Smooth muscle cell (in vitro differentiated cells): ENCODE results near the gene VEPH1. TPM values are rescaled to one million over a fixed set of nuclear protein-coding genes. Genes with fewer than 3 reads are reported as not detected.

Experiments used
- DNase-seq: peaks from one replicate; lab custom pipeline; 2025; ENCODE audit not compliant: unreplicated experiment; lab: John Stamatoyannopoulos, UW
- H2AFZ ChIP-seq: fragments of 200-600 bp; sonication (generic); 2 replicates; pipeline ENCODE4 v1.6.0; 2016; ENCODE audit warnings: antibody characterized with exemption, low read depth, mild to moderate bottlenecking
- H3F3A ChIP-seq: fragments of 200-600 bp; sonication (generic); 2 replicates; pipeline ENCODE4 v1.6.0; 2017; ENCODE audit warnings: antibody characterized with exemption, low read depth
- H3K27ac ChIP-seq: fragments of 200-600 bp; sonication (generic); 2 replicates; pipeline ENCODE4 v1.5.1; 2016; ENCODE audit warnings: low read depth, mild to moderate bottlenecking
- H3K27me3 ChIP-seq: fragments of 200-600 bp; sonication (generic); 2 replicates; pipeline ENCODE4 v1.6.1; 2016; ENCODE audit warnings: low read depth, mild to moderate bottlenecking
- H3K36me3 ChIP-seq: fragments of 200-600 bp; sonication (generic); 2 replicates; pipeline ENCODE4 v1.5.1; 2016; ENCODE audit warnings: low read depth
- H3K4me1 ChIP-seq: fragments of 200-600 bp; sonication (generic); 2 replicates; pipeline ENCODE4 v1.5.1; 2016; ENCODE audit warnings: low read depth
- H3K4me2 ChIP-seq: fragments of 200-600 bp; sonication (generic); 2 replicates; pipeline ENCODE4 v1.6.0; 2016; ENCODE audit warnings: mild to moderate bottlenecking
- H3K4me3 ChIP-seq: fragments of 200-600 bp; sonication (generic); 2 replicates; pipeline ENCODE4 v1.5.1; 2016; ENCODE audit warnings: mild to moderate bottlenecking
- H3K79me2 ChIP-seq: fragments of 200-600 bp; sonication (generic); 2 replicates; pipeline ENCODE4 v1.6.0; 2016; ENCODE audit warnings: low read depth, mild to moderate bottlenecking
- H3K9ac ChIP-seq: fragments of 200-600 bp; sonication (generic); 2 replicates; pipeline ENCODE4 v1.6.0; 2016; ENCODE audit warnings: low read depth
- H3K9me3 ChIP-seq: fragments of 200-600 bp; sonication (generic); replicated peaks from 2 replicates; pipeline ENCODE4 v1.5.1; 2016; ENCODE audit warnings: low read depth
- H4K20me1 ChIP-seq: fragments of 200-600 bp; sonication (generic); 2 replicates; pipeline ENCODE4 v1.6.0; 2016; ENCODE audit warnings: low read depth
- CTCF ChIP-seq: fragments of 200-600 bp; sonication (generic); IDR thresholded peaks from 2 replicates; pipeline ENCODE4 v1.5.1; 2017; ENCODE audit warnings: borderline replicate concordance, mild to moderate bottlenecking, antibody characterized with exemption; ENCODE audit not compliant: insufficient read depth, poor library complexity, severe bottlenecking
- WGBS: methylation state at CpG from one replicate; pipeline ENCODE4 v1.1.7; 2016; ENCODE audit warnings: low lambda C conversion rate; 5-methylcytosine and 5-hydroxymethylcytosine counted together
- polyA plus RNA-seq: library from polyadenylated mRNA; unstranded; fragments of >200 nt; fragmentation: Nextera tagmentation; extraction: Ambion mirVana; gene quantifications from 2 replicates; pipeline ENCODE4 v1.2.1, GENCODE V29; 2016
- total RNA-seq: library from RNA; depleted of rRNA; stranded (reverse); fragments of >200 nt; gene quantifications from 2 replicates; pipeline ENCODE4 v1.2.3, GENCODE V29; 2014

VEPH1 gene
- total and polyA plus RNA-seq, 2 experiments from 2014 or later: 0.58 to 3.0 TPM

- Histone ChIP-seq H3K4me2 (no peak overlapping the region), H3K9ac (no peak overlapping the region), H4K20me1 (no peaks in the 10 kb centered on the region), H3K9me3 (no peaks in the 10 kb centered on the region), H3K4me3 (no peak overlapping the region), H3K36me3 (no peaks in the 10 kb centered on the region), H3K4me1 (peaks cover 6% of the 10 kb centered on the region), H3K27ac (no peak overlapping the region), H3F3A (no peaks in the 10 kb centered on the region), H3K79me2 (no peaks in the 10 kb centered on the region), H3K27me3 (peaks cover 8% of the 10 kb centered on the region), H2AFZ (no peak overlapping the region)
- no peak for TF ChIP-seq CTCF
- 87% methylated on average over 3 of the region's 3 CpGs for WGBS
- DNase-seq: no peak
Measured at GRCh38 chr3:157384491-157384890, 118.7 kb downstream of the VEPH1 start.

- Histone ChIP-seq H3K36me3 (no peaks in the 10 kb centered on the region), H3K9me3 (no peaks in the 10 kb centered on the region), H2AFZ (no peak overlapping the region), H3K79me2 (no peaks in the 10 kb centered on the region), H3F3A (no peaks in the 10 kb centered on the region), H4K20me1 (no peaks in the 10 kb centered on the region), H3K27me3 (peaks cover 8% of the 10 kb centered on the region), H3K27ac (no peak overlapping the region), H3K9ac (no peak overlapping the region), H3K4me2 (no peak overlapping the region), H3K4me1 (peaks cover 6% of the 10 kb centered on the region), H3K4me3 (no peak overlapping the region)
- no peak for DNase-seq
- 87% methylated on average over 2 of the region's 2 CpGs for WGBS
- TF ChIP-seq CTCF: no peak
Measured at GRCh38 chr3:157384031-157384430, 119.2 kb downstream of the VEPH1 start.

- H3K9me3 ChIP-seq: no peaks in the 10 kb centered on the region
- no peak overlapping the region for H2AFZ ChIP-seq
- no peaks in the 10 kb centered on the region for H4K20me1 ChIP-seq
- H3K79me2 ChIP-seq: no peaks in the 10 kb centered on the region
- WGBS: 94% methylated on average over 4 of the region's 4 CpGs
- no peak overlapping the region for H3K9ac ChIP-seq
- no peak overlapping the region for H3K27ac ChIP-seq
- no peak overlapping the region for H3K4me2 ChIP-seq
- peaks cover 8% of the 10 kb centered on the region for H3K27me3 ChIP-seq
- peaks cover 10% of the 10 kb centered on the region for H3K4me1 ChIP-seq
- DNase-seq: no peak
- no peaks in the 10 kb centered on the region for H3K36me3 ChIP-seq
- H3K4me3 ChIP-seq: no peak overlapping the region
- no peak for TF ChIP-seq CTCF
- no peaks in the 10 kb centered on the region for H3F3A ChIP-seq
Measured at GRCh38 chr3:157381606-157382005, 121.6 kb downstream of the VEPH1 start.

GRCh38 chr3:157379525-157380140 is 123.6 kb downstream of the VEPH1 start:
- no peak overlapping the region for H3K27ac ChIP-seq
- H3K27me3 ChIP-seq: peaks cover 8% of the 10 kb centered on the region
- no peaks in the 10 kb centered on the region for H3K79me2 ChIP-seq
- H3F3A ChIP-seq: no peaks in the 10 kb centered on the region
- H3K36me3 ChIP-seq: no peaks in the 10 kb centered on the region
- no peak for DNase-seq
- H3K4me3 ChIP-seq: no peak overlapping the region
- no peak overlapping the region for H3K4me2 ChIP-seq
- no peaks in the 10 kb centered on the region for H3K9me3 ChIP-seq
- WGBS: 79% methylated on average over 1 of the region's 1 CpG
- no peak for TF ChIP-seq CTCF
- no peaks in the 10 kb centered on the region for H4K20me1 ChIP-seq
- H3K4me1 ChIP-seq: peaks cover 22% of the 10 kb centered on the region
- H2AFZ ChIP-seq: no peak overlapping the region
- H3K9ac ChIP-seq: no peak overlapping the region
